Lower leg skin (tissue), 4 donors: Measurements from ENCODE around the gene ASGR2. TPM values are rescaled to one million over a fixed set of nuclear protein-coding genes. Genes with fewer than 3 reads are reported as not detected.

Source experiments
- DNase-seq, 2 donors: peaks; one replicate each; pipeline ENCODE4 v3.0.0-alpha.2; 2019; ENCODE audit warnings: low spot score in 2 of 2
- H3K4me3 ChIP-seq: fragments of 200-600 bp; sonication (generic); 2 replicates; pipeline ENCODE4 v1.5.1; 2017; ENCODE audit warnings: mild to moderate bottlenecking, low read depth; ENCODE audit not compliant: poor library complexity, severe bottlenecking
- POLR2A ChIP-seq, 2 donors: fragments of 450-650 bp; IDR thresholded peaks; one replicate each; pipeline ENCODE4 v1.6.1; 2016 to 2017; ENCODE audit warnings: antibody characterized with exemption in 2 of 2, mild to moderate bottlenecking in 1 of 2, moderate library complexity in 1 of 2
- WGBS, 2 donors: methylation state at CpG; one replicate each; pipeline ENCODE4 v1.1.5; 2018; 5-methylcytosine and 5-hydroxymethylcytosine counted together
- intact Hi-C: fragments of 100-400 bp; cut with DNase I; formaldehyde crosslinking; loops from one replicate; pipeline ENCODE4 v1.15.0; 2023; ENCODE audit warnings: low total_unique reads
- total RNA-seq, 4 donors: library from RNA; depleted of rRNA; stranded (reverse); fragments of >200 nt; gene quantifications; one replicate each; pipeline ENCODE4 v1.1.0, GENCODE V29; 2016
- TF ChIP-seq, protein P1 (sequence below), 3 donors: fragments of 450-650 bp; IDR thresholded peaks; one replicate each; pipeline ENCODE4 v1.5.1; 2016; ENCODE audit warnings: antibody characterized with exemption in 3 of 3, mild to moderate bottlenecking in 3 of 3, moderate library complexity in 2 of 3

ASGR2 gene
- total RNA-seq, 4 donors from 2014 or later = 6.7 to 10.1 (median 8.7) TPM

DNA sequence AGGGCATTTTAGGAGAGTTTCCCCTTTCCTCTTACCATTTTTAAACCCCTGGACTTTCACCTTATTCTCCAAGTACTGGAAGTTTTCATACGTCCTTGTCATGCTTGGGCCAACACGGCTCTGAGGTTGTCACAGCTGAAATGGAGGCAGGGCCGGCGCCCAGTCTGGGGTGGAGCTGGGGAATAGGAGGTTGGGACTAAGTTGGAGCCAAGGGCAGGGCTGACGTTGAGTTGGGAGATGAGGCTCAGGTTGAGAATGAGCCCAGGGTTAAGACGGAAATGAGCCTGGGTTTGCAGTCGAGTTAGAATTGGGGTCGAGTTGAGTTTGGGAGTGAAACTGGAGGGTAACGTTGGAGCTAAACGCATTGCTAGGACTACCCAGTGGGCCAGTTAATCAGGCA lies 35.9 kb downstream of the ASGR2 start:
- TF ChIP-seq, protein P1, sequence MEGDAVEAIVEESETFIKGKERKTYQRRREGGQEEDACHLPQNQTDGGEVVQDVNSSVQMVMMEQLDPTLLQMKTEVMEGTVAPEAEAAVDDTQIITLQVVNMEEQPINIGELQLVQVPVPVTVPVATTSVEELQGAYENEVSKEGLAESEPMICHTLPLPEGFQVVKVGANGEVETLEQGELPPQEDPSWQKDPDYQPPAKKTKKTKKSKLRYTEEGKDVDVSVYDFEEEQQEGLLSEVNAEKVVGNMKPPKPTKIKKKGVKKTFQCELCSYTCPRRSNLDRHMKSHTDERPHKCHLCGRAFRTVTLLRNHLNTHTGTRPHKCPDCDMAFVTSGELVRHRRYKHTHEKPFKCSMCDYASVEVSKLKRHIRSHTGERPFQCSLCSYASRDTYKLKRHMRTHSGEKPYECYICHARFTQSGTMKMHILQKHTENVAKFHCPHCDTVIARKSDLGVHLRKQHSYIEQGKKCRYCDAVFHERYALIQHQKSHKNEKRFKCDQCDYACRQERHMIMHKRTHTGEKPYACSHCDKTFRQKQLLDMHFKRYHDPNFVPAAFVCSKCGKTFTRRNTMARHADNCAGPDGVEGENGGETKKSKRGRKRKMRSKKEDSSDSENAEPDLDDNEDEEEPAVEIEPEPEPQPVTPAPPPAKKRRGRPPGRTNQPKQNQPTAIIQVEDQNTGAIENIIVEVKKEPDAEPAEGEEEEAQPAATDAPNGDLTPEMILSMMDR (IDR thresholded peaks at IDR 0.05) = no peak
- no peak for TF ChIP-seq POLR2A (IDR thresholded peaks at IDR 0.05)
- no peak overlapping the region for H3K4me3 ChIP-seq
- WGBS, 2 donors = 82 to 87% methylated on average over 10 of the region's 10 CpGs
- peak in 1 of 2 donors; percentile 81 for DNase-seq
- intact Hi-C loops = no loop called here

DNA sequence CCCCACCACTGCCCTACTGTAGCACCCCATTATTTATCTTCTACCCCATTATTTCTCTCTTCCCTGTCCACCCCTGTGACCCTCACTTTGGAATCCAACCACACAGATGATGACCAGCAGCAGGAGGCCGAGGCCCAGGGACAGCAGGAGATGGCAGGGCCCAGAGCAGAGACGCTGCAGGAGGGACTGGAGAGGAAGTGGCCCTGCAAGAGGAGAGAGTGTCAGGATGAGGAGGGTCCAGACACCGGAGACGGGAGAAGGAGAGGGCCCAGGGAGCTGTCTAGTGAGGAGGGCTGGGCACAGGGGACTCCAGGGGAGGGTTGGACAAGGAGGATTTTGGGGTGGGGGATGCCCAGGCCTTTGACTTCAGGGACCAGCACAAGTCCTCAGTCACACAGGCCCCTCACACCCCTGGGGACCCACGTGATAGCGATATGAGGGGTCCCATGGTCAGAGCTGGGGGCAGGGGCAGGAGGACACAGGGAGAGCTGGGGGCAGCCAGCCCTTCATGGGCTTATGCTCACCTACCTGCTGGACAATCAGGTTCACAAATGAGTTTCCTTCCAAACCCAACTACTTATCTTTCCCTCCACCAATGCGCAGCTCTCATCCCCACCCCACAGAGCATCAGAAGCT lies 36.6 kb downstream of the ASGR2 start:
- no peak for TF ChIP-seq POLR2A (IDR thresholded peaks at IDR 0.05)
- TF ChIP-seq, protein P1 (IDR thresholded peaks at IDR 0.05) = no peak
- 88 to 90% methylated on average over 7 of the region's 7 CpGs for WGBS, 2 donors
- intact Hi-C loops = no loop called here
- DNase-seq = no peak
- no peak overlapping the region for H3K4me3 ChIP-seq

DNA sequence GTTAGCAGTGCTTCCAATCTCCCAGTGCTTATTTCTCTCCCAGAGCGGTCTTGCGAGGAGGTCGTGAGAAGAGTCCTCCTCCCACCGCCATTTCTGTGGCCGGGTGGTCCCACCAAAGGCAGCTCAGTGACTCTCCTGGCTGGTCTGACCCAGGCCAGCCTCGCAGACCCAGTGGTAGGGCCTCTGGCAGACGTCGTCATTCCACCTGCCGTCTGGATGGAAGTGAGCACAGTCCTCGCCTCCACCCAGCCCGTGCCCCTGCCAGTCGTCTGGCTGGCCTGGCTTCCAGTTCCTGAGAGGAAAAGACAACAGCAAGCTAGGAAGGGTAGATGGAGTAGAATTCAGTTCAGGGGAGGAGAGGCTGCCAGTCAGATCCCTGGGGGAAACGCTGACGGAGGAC lies 39.7 kb downstream of the ASGR2 start:
- DNase-seq = no peak
- WGBS, 2 donors = 84% methylated on average over 14 of the region's 14 CpGs
- no peak overlapping the region for H3K4me3 ChIP-seq
- no peak for TF ChIP-seq POLR2A (IDR thresholded peaks at IDR 0.05)
- TF ChIP-seq, protein P1 (IDR thresholded peaks at IDR 0.05) = no peak
- intact Hi-C loops = no loop called here

DNA sequence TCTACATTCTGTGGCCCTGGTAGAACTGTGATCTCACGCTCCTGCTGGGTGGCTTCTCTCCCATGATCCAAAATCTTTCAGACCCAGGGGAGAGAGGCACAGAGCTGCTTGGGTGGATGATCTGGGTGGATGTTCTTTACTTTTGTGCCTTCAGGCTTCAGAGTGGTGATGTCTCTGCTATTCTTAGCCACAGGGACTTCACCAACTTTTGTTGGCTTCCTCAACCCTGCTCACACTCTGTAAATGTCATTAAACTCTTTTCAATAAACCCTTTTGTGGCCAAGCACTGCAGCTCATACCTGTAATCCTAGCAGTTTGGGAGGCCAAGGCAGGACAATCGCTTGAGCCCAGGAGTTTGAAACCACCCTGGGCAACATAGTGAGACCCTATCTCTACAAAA lies 42.2 kb downstream of the ASGR2 start:
- no peak overlapping the region for H3K4me3 ChIP-seq
- intact Hi-C loops = no loop called here
- no peak for TF ChIP-seq POLR2A (IDR thresholded peaks at IDR 0.05)
- TF ChIP-seq, protein P1 (IDR thresholded peaks at IDR 0.05) = no peak
- 57 to 75% methylated on average over 2 of the region's 2 CpGs for WGBS, 2 donors
- DNase-seq = no peak

DNA sequence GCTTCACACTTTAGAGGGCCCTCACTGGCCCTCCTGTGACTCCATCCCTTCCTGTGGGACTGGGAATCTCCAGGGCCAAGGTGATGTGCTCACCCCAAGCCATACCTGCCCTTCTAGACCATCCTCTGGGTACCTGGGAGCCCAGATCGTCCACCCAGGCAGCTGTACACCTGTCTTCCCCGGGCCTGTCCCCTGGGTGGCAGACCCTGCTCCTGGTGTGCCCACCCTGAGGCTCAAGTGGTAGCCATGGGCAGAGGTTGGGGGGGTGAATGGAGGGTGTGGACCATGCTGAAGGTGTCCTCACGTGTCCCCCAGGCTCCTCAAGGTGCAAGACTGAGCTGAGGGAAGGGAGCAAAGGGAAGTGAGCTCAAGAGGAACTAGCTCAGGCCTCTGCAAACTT lies 43.9 kb downstream of the ASGR2 start:
- no peak for DNase-seq
- intact Hi-C loops = no loop called here
- TF ChIP-seq, protein P1 (IDR thresholded peaks at IDR 0.05) = no peak
- TF ChIP-seq POLR2A (IDR thresholded peaks at IDR 0.05) = no peak
- H3K4me3 ChIP-seq = no peak overlapping the region
- 77 to 93% methylated on average over 3 of the region's 3 CpGs for WGBS, 2 donors

DNA sequence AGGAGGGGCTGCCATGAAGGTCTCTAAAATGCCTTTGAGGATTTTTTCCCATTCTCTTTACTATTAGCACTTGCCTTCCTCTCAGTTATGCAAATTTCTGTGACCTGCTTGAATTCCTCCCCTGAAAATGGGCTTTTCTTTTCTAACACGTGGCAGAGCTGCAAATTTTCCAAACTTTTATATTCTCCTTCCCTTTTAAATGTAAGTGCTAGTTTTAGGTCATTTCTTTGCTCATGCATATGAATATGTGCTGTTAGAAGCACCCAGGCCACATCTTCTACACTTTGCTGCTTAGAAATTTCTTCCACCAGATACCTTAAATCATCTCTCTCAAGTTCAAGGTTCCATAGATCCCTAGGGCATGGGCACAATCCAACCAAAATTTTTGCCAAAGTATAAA lies 46.4 kb downstream of the ASGR2 start:
- intact Hi-C loops = no loop called here
- H3K4me3 ChIP-seq = no peak overlapping the region

More for the DNA sequence above, 46.4 kb downstream of the ASGR2 start:
- DNase-seq = no peak
- 23 to 45% methylated on average over 1 of the region's 1 CpG for WGBS, 2 donors
- TF ChIP-seq POLR2A (IDR thresholded peaks at IDR 0.05) = no peak
- TF ChIP-seq, protein P1 (IDR thresholded peaks at IDR 0.05) = no peak
